WTC11 (cell line): ENCODE data around the gene ZBTB18. TPM values are rescaled to one million over a fixed set of nuclear protein-coding genes. Genes with fewer than 3 reads are reported as not detected.

Experiments used
- ATAC-seq: fragments of 200-7000 bp; cut with Tn5 transposase; 2 replicates; pipeline ENCODE4 v1.10.0; 2021; ENCODE audit warnings: mild to moderate bottlenecking, moderate library complexity
- CTCF ChIA-PET: fragments of 300-600 bp; sonication (Branson Sonifier 250); formaldehyde crosslinking; loops from one replicate; lab custom pipeline; 2021; ENCODE audit warnings: antibody characterized with exemption; lab: Charles Lee
- POLR2A ChIA-PET: fragments of 350-600 bp; sonication (Branson Sonifier 250); formaldehyde crosslinking; loops from one replicate; lab custom pipeline; 2021; ENCODE audit warnings: antibody characterized with exemption; lab: Charles Lee
- DNase-seq: peaks from one replicate; pipeline ENCODE4 v3.0.0; 2021; ENCODE audit warnings: low spot score
- H3K27ac Mint-ChIP-seq: 2 replicates; pipeline ENCODE4 v1.8.0; 2021; ENCODE audit warnings: mixed read lengths
- H3K27me3 Mint-ChIP-seq: 2 replicates; pipeline ENCODE4 v1.8.0; 2021; ENCODE audit warnings: low read depth, mild to moderate bottlenecking, moderate library complexity, mixed read lengths
- H3K36me3 Mint-ChIP-seq: 2 replicates; pipeline ENCODE4 v1.8.0; 2021; ENCODE audit warnings: mixed read lengths
- H3K4me1 Mint-ChIP-seq: 2 replicates; pipeline ENCODE4 v1.8.0; 2022; ENCODE audit warnings: mixed read lengths
- H3K4me3 Mint-ChIP-seq: 2 replicates; pipeline ENCODE4 v1.8.0; 2021; ENCODE audit warnings: mild to moderate bottlenecking, moderate library complexity, mixed read lengths
- H3K9me3 Mint-ChIP-seq: 2 replicates; pipeline ENCODE4 v1.8.0; 2021; ENCODE audit warnings: mixed read lengths
- AFF4 ChIP-seq: sonication (generic); formaldehyde crosslinking; IDR thresholded peaks from 2 replicates; pipeline ENCODE4 v1.8.1; 2023; ENCODE audit warnings: mild to moderate bottlenecking, missing genetic modification reagents, borderline replicate concordance
- AR ChIP-seq: fragments of 250-450 bp; sonication (Bioruptor Pico); IDR thresholded peaks from 2 replicates; pipeline ENCODE4 v1.9.0; 2021; ENCODE audit warnings: mild to moderate bottlenecking
- ATF2 ChIP-seq: sonication (generic); formaldehyde crosslinking; IDR thresholded peaks from 2 replicates; pipeline ENCODE4 v1.8.1; 2022; ENCODE audit warnings: low read depth, missing genetic modification reagents, borderline replicate concordance
- ELF4 ChIP-seq: sonication (generic); formaldehyde crosslinking; IDR thresholded peaks from 2 replicates; pipeline ENCODE4 v1.8.1; 2022; ENCODE audit warnings: low read depth, mild to moderate bottlenecking, moderate library complexity, missing genetic modification reagents
- ESRRA ChIP-seq: sonication (generic); formaldehyde crosslinking; IDR thresholded peaks from 2 replicates; pipeline ENCODE4 v1.8.1; 2022; ENCODE audit warnings: mild to moderate bottlenecking, missing genetic modification reagents, borderline replicate concordance
- FOXJ3 ChIP-seq: sonication (generic); formaldehyde crosslinking; IDR thresholded peaks from 2 replicates; pipeline ENCODE4 v1.9.0; 2021; ENCODE audit warnings: missing genetic modification reagents, mild to moderate bottlenecking, borderline replicate concordance
- FOXP1 ChIP-seq: sonication (generic); formaldehyde crosslinking; IDR thresholded peaks from 2 replicates; pipeline ENCODE4 v1.8.0; 2022; ENCODE audit warnings: missing genetic modification reagents, mild to moderate bottlenecking, moderate library complexity, borderline replicate concordance
- FOXP4 ChIP-seq: sonication (generic); formaldehyde crosslinking; IDR thresholded peaks from 2 replicates; pipeline ENCODE4 v1.8.0; 2022; ENCODE audit warnings: mild to moderate bottlenecking, missing genetic modification reagents
- HMGA2 ChIP-seq: fragments of 250-450 bp; sonication (Bioruptor Pico); IDR thresholded peaks from 2 replicates; pipeline ENCODE4 v1.4.0; 2021; ENCODE audit warnings: mild to moderate bottlenecking, moderate library complexity
- JUN ChIP-seq: sonication (generic); formaldehyde crosslinking; IDR thresholded peaks from 2 replicates; pipeline ENCODE4 v1.8.0; 2023; ENCODE audit warnings: mild to moderate bottlenecking, missing genetic modification reagents
- KAT7 ChIP-seq: sonication (generic); formaldehyde crosslinking; IDR thresholded peaks from 2 replicates; pipeline ENCODE4 v1.8.1; 2023; ENCODE audit warnings: missing genetic modification reagents, mild to moderate bottlenecking, borderline replicate concordance
- NR3C1 ChIP-seq: sonication (generic); formaldehyde crosslinking; conservative IDR thresholded peaks from 2 replicates; pipeline ENCODE4 v1.8.1; 2023; ENCODE audit warnings: low read depth, mild to moderate bottlenecking, missing genetic modification reagents
- PRRX2 ChIP-seq: fragments of 250-450 bp; sonication (Bioruptor Pico); IDR thresholded peaks from 2 replicates; pipeline ENCODE4 v1.8.0; 2021; ENCODE audit warnings: mild to moderate bottlenecking
- SMAD3 ChIP-seq: sonication (generic); formaldehyde crosslinking; IDR thresholded peaks from 2 replicates; pipeline ENCODE4 v1.8.0; 2022; ENCODE audit warnings: missing genetic modification reagents, mild to moderate bottlenecking, borderline replicate concordance
- TP53 ChIP-seq: sonication (generic); formaldehyde crosslinking; IDR thresholded peaks from 2 replicates; pipeline ENCODE4 v1.8.1; 2023; ENCODE audit warnings: mild to moderate bottlenecking, missing genetic modification reagents
- USF2 ChIP-seq: sonication (generic); formaldehyde crosslinking; IDR thresholded peaks from 2 replicates; pipeline ENCODE4 v1.8.1; 2023; ENCODE audit warnings: mild to moderate bottlenecking, missing genetic modification reagents, moderate library complexity
- ZNF281 ChIP-seq: sonication (generic); formaldehyde crosslinking; IDR thresholded peaks from 2 replicates; pipeline ENCODE4 v1.8.0; 2023; ENCODE audit warnings: mild to moderate bottlenecking, missing genetic modification reagents
- ZNF317 ChIP-seq: sonication (generic); formaldehyde crosslinking; IDR thresholded peaks from 2 replicates; pipeline ENCODE4 v1.8.1; 2023; ENCODE audit warnings: low read depth, mild to moderate bottlenecking, moderate library complexity, missing genetic modification reagents, borderline replicate concordance
- total RNA-seq: library from RNA; stranded (reverse); gene quantifications from 3 replicates; pipeline ENCODE4 v1.2.3, GENCODE V29; 2021

The ZBTB18 gene
- total RNA-seq, 1 experiment from 2014 or later = 16.0 TPM

GRCh38 chr1:244085891-244086290 is 34.8 kb downstream of the ZBTB18 start:
- no peak for DNase-seq
- TF ChIP-seq TP53 (no peak), AR (CRISPR knock-in tag) (no peak), FOXJ3 (CRISPR knock-in tag) (no peak), FOXP4 (no peak), PRRX2 (CRISPR knock-in tag) (no peak), NR3C1 (CRISPR knock-in tag) (no peak)
- TF ChIP-seq, all 79 proteins: peak for 0
- CTCF ChIA-PET = no interaction called here
- Mint-ChIP-seq H3K4me1 (peaks cover 15% of the 10 kb centered on the region; the same call in 1 of the 2 replicates), H3K27me3 (peaks cover 5% of the 10 kb centered on the region; the same call in 1 of the 2 replicates), H3K27ac (no peak overlapping the region), H3K36me3 (no peaks in the 10 kb centered on the region), H3K4me3 (no peak overlapping the region), H3K9me3 (peaks cover 10% of the 10 kb centered on the region)
- no peak for ATAC-seq
- POLR2A ChIA-PET = no interaction called here

- Mint-ChIP-seq H3K4me1 (peaks cover 12% of the 10 kb centered on the region; the same call in 1 of the 2 replicates), H3K27me3 (peaks cover 5% of the 10 kb centered on the region; the same call in 1 of the 2 replicates), H3K9me3 (peaks cover 10% of the 10 kb centered on the region), H3K4me3 (no peak overlapping the region), H3K36me3 (no peaks in the 10 kb centered on the region), H3K27ac (no peak overlapping the region)
- ATAC-seq (no peak), DNase-seq (no peak)
- ChIA-PET POLR2A (no interaction called here), CTCF (no interaction called here)
- TF ChIP-seq ZNF317 (CRISPR knock-in tag) (no peak), KAT7 (CRISPR knock-in tag) (no peak), JUN (CRISPR knock-in tag) (no peak), ATF2 (CRISPR knock-in tag) (no peak), ESRRA (no peak), FOXP1 (CRISPR knock-in tag) (no peak), NR3C1 (CRISPR knock-in tag) (no peak), ZNF281 (no peak), ELF4 (CRISPR knock-in tag) (no peak), HMGA2 (CRISPR knock-in tag) (no peak), AFF4 (CRISPR knock-in tag) (no peak), USF2 (CRISPR knock-in tag) (no peak), SMAD3 (CRISPR knock-in tag) (no peak)
Observed at GRCh38 chr1:244087021-244087560, 36.0 kb downstream of the ZBTB18 start.
